ENCODE data around the gene C6orf132.

The C6orf132 gene

GRCh38 chr6:42136508-42137193 lies 5.8 kb downstream of the C6orf132 start:
- peak; percentile 70 for DNase-seq (ENCODE audit: low spot score)

GRCh38 chr6:42135722-42136121 lies 6.7 kb downstream of the C6orf132 start:
- no peak for DNase-seq (ENCODE audit: low spot score)

GRCh38 chr6:42135161-42135560 lies 7.3 kb downstream of the C6orf132 start:
- no peak for DNase-seq (ENCODE audit: low spot score)

GRCh38 chr6:42133926-42134325 lies 8.5 kb downstream of the C6orf132 start:
- DNase-seq (ENCODE audit: low spot score) = no peak

GRCh38 chr6:42131531-42131930 lies 10.9 kb downstream of the C6orf132 start:
- no peak for DNase-seq (ENCODE audit: low spot score)

- DNase-seq (ENCODE audit: low spot score) = no peak
Observed at GRCh38 chr6:42129360-42129676, 13.1 kb downstream of the C6orf132 start.

- DNase-seq (ENCODE audit: low spot score) = no peak
Observed at GRCh38 chr6:42128460-42129359, 13.7 kb downstream of the C6orf132 start.

- DNase-seq (ENCODE audit: low spot score) = no peak
Observed at GRCh38 chr6:42125663-42126062, 16.8 kb downstream of the C6orf132 start.

- no peak for DNase-seq (ENCODE audit: low spot score)
Observed at GRCh38 chr6:42125231-42125630, 17.2 kb downstream of the C6orf132 start.

- no peak for DNase-seq (ENCODE audit: low spot score)
Observed at GRCh38 chr6:42124223-42124836, 18.1 kb downstream of the C6orf132 start.

- no peak for DNase-seq (ENCODE audit: low spot score)
Observed at GRCh38 chr6:42123379-42124103, 18.9 kb downstream of the C6orf132 start.

- DNase-seq (ENCODE audit: low spot score) = no peak
Observed at GRCh38 chr6:42120895-42121865, 21.2 kb downstream of the C6orf132 start.

GRCh38 chr6:42118162-42119001 lies 24.0 kb downstream of the C6orf132 start:
- no peak for DNase-seq (ENCODE audit: low spot score)

GRCh38 chr6:42117843-42118161 lies 24.6 kb downstream of the C6orf132 start:
- no peak for DNase-seq (ENCODE audit: low spot score)

GRCh38 chr6:42113936-42114636 lies 28.3 kb downstream of the C6orf132 start:
- no peak for DNase-seq (ENCODE audit: low spot score)

- DNase-seq (ENCODE audit: low spot score) = no peak
Observed at GRCh38 chr6:42112351-42112750, 30.1 kb downstream of the C6orf132 start.

GRCh38 chr6:42110683-42111082 lies 31.7 kb downstream of the C6orf132 start:
- DNase-seq (ENCODE audit: low spot score) = no peak

- DNase-seq (ENCODE audit: low spot score) = no peak
Observed at GRCh38 chr6:42108071-42108470, 34.3 kb downstream of the C6orf132 start.

GRCh38 chr6:42106112-42107023 lies 36.1 kb downstream of the C6orf132 start:
- DNase-seq (ENCODE audit: low spot score) = no peak
